ENCODE results near the gene CNOT8.
A peak's percentile ranks its signal among the peaks of the same experiment; 100 is the strongest.
"Not testable (repeated sequence)": the region's sequence is repeated elsewhere in the genome, so short reads cannot be mapped to it uniquely, and the experiment has no call there.

CNOT8 gene

GRCh38 chr5:154858297-154858971 lies at the start of gene CNOT8:
TSS of gene CNOT8 (plus strand) at chr5:154858627. CDS start at chr5:154863279, 4,652 bp downstream.
- DNase-seq (ENCODE audit: low read depth in 2 of 2): peak; percentile 94 to 96

- no peak for DNase-seq (ENCODE audit: low read depth in 2 of 2)
These were observed 47.2 kb upstream of the CNOT8 start for GRCh38 chr5:154811239-154811638.

- peak; percentile 17 to 31 for DNase-seq (ENCODE audit: low read depth in 2 of 2)
These were observed 46.6 kb upstream of the CNOT8 start for GRCh38 chr5:154811653-154812465.

- DNase-seq (ENCODE audit: low read depth in 2 of 2): no peak
These were observed 45.3 kb upstream of the CNOT8 start for GRCh38 chr5:154813158-154813557.

- DNase-seq (ENCODE audit: low read depth in 2 of 2): no peak
These were observed 44.7 kb upstream of the CNOT8 start for GRCh38 chr5:154813736-154814135.

GRCh38 chr5:154815025-154815424 lies 43.4 kb upstream of the CNOT8 start:
- DNase-seq (ENCODE audit: low read depth in 2 of 2): no peak

GRCh38 chr5:154815684-154816247 lies 42.7 kb upstream of the CNOT8 start:
- no peak for DNase-seq (ENCODE audit: low read depth in 2 of 2)

- no peak for DNase-seq (ENCODE audit: low read depth in 2 of 2)
These were observed 41.4 kb upstream of the CNOT8 start for GRCh38 chr5:154816891-154817492.

GRCh38 chr5:154817815-154818214 lies 40.6 kb upstream of the CNOT8 start:
- no peak for DNase-seq (ENCODE audit: low read depth in 2 of 2)

- DNase-seq (ENCODE audit: low read depth in 2 of 2): no peak
These were observed 39.8 kb upstream of the CNOT8 start for GRCh38 chr5:154818471-154819116.

- DNase-seq (ENCODE audit: low read depth in 2 of 2): no peak
These were observed 38.9 kb upstream of the CNOT8 start for GRCh38 chr5:154819546-154819945.

GRCh38 chr5:154820383-154820782 lies 38.0 kb upstream of the CNOT8 start:
- DNase-seq (ENCODE audit: low read depth in 2 of 2): no peak

- not testable (repeated sequence) for DNase-seq (ENCODE audit: low read depth in 2 of 2)
These were observed 35.5 kb upstream of the CNOT8 start for GRCh38 chr5:154822896-154823295.

- no peak for DNase-seq (ENCODE audit: low read depth in 2 of 2)
These were observed 34.8 kb upstream of the CNOT8 start for GRCh38 chr5:154823605-154824004.

- no peak for DNase-seq (ENCODE audit: low read depth in 2 of 2)
These were observed 34.4 kb upstream of the CNOT8 start for GRCh38 chr5:154824070-154824469.

GRCh38 chr5:154829181-154829588 lies 29.2 kb upstream of the CNOT8 start:
- no peak for DNase-seq (ENCODE audit: low read depth in 2 of 2)

- DNase-seq (ENCODE audit: low read depth in 2 of 2): no peak
These were observed 28.7 kb upstream of the CNOT8 start for GRCh38 chr5:154829589-154830218.

GRCh38 chr5:154830219-154830595 lies 28.2 kb upstream of the CNOT8 start:
- no peak for DNase-seq (ENCODE audit: low read depth in 2 of 2)

GRCh38 chr5:154830596-154830995 lies 27.8 kb upstream of the CNOT8 start:
- no peak for DNase-seq (ENCODE audit: low read depth in 2 of 2)

- no peak for DNase-seq (ENCODE audit: low read depth in 2 of 2)
These were observed 27.0 kb upstream of the CNOT8 start for GRCh38 chr5:154831451-154831850.

- not testable (repeated sequence) for DNase-seq (ENCODE audit: low read depth in 2 of 2)
These were observed 25.6 kb upstream of the CNOT8 start for GRCh38 chr5:154832804-154833203.
